ENCODE measurements around the gene HMSD.

Gene HMSD

DNA sequence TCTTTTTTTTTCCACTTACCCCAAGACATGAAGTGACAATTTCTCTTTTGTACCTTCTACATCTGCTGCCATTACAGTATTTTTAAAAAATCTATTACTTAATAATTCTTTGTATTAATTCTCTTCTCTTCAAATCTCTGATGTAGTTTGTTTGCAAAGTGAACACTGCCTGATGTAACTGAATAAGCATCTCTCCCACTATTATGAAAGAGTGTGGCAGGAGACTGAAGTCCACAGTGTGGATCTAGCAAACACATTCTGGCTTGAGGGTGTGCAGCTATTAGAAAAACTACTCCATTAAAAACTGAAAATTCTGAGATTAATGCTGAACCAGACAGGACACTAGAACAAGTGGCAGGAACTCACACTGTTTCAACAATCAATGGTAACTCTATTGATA lies 15.8 kb downstream of the HMSD start:
- Histone ChIP-seq H3K36me3 (ENCODE audit: insufficient read depth, low read length) (no peaks in the 10 kb centered on the region), H3K9me3 (ENCODE audit: low read length) (no peaks in the 10 kb centered on the region), H3K27me3 (ENCODE audit: insufficient read depth, low read length) (no peaks in the 10 kb centered on the region), H3K4me3 (ENCODE audit: low read depth, low read length, poor library complexity, severe bottlenecking) (no peak overlapping the region), H3K9me2 (ENCODE audit: low read depth, low read length) (no peaks in the 10 kb centered on the region), H3K4me2 (ENCODE audit: low read length) (no peak overlapping the region), H3F3A (ENCODE audit: insufficient read depth, low read length) (no peaks in the 10 kb centered on the region), H4K20me1 (ENCODE audit: insufficient read depth, low read length) (no peaks in the 10 kb centered on the region), H3K9ac (ENCODE audit: low read length) (no peak overlapping the region), H3K79me2 (ENCODE audit: insufficient read depth, low read length) (no peaks in the 10 kb centered on the region), H3K4me1 (ENCODE audit: insufficient read depth, low read length, severe bottlenecking) (no peaks in the 10 kb centered on the region), H3K27ac (ENCODE audit: low read depth, low read length, poor library complexity, severe bottlenecking) (no peak overlapping the region), H2AFZ (ENCODE audit: low read length) (no peak overlapping the region)
- TF ChIP-seq, protein P1, sequence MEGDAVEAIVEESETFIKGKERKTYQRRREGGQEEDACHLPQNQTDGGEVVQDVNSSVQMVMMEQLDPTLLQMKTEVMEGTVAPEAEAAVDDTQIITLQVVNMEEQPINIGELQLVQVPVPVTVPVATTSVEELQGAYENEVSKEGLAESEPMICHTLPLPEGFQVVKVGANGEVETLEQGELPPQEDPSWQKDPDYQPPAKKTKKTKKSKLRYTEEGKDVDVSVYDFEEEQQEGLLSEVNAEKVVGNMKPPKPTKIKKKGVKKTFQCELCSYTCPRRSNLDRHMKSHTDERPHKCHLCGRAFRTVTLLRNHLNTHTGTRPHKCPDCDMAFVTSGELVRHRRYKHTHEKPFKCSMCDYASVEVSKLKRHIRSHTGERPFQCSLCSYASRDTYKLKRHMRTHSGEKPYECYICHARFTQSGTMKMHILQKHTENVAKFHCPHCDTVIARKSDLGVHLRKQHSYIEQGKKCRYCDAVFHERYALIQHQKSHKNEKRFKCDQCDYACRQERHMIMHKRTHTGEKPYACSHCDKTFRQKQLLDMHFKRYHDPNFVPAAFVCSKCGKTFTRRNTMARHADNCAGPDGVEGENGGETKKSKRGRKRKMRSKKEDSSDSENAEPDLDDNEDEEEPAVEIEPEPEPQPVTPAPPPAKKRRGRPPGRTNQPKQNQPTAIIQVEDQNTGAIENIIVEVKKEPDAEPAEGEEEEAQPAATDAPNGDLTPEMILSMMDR (IDR thresholded peaks at IDR 0.05; ENCODE audit: low read length), result no peak
- no peak for TF ChIP-seq EZH2 (IDR thresholded peaks at IDR 0.05; ENCODE audit: borderline replicate concordance, low read length)

DNA sequence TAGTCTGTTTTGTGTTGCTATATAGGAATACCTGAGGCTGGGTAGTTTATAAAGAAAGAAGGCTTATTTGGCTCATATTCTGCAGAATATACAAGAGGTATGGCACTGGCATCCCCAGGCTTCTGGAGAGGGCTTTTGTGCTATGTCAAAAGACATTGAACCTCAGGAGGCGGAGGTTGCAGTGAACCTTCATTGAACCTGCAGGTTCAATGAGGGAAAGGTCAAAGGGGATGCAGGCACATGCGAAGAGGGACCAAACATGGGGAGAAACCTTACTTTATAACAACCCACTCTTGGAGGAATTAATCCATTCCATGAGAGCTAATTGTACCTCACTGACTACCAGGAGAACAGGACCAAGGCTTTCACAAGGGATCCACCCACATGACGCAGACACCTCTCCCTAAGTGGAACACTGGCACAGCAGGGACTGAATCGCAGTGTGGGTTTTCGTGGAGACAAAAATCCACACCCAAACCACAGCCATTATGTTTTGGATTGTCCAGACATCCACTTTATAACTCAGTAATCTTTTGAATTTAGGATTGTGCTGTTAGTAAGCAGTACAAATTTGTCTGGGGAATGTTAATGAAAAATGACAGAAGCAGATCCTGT lies 16.7 kb downstream of the HMSD start:
- Histone ChIP-seq H4K20me1 (ENCODE audit: insufficient read depth, low read length) (no peaks in the 10 kb centered on the region), H3K9me2 (ENCODE audit: low read depth, low read length) (no peaks in the 10 kb centered on the region), H3K27me3 (ENCODE audit: insufficient read depth, low read length) (0 out of 2 replicates have a peak, but pooled peaks cover 2% of the 10 kb centered on the region), H2AFZ (ENCODE audit: low read length) (no peak overlapping the region), H3K36me3 (ENCODE audit: insufficient read depth, low read length) (no peaks in the 10 kb centered on the region), H3K79me2 (ENCODE audit: insufficient read depth, low read length) (no peaks in the 10 kb centered on the region), H3K27ac (ENCODE audit: low read depth, low read length, poor library complexity, severe bottlenecking) (no peak overlapping the region), H3K4me3 (ENCODE audit: low read depth, low read length, poor library complexity, severe bottlenecking) (no peak overlapping the region), H3K9ac (ENCODE audit: low read length) (no peak overlapping the region), H3K4me2 (ENCODE audit: low read length) (no peak overlapping the region), H3K4me1 (ENCODE audit: insufficient read depth, low read length, severe bottlenecking) (no peaks in the 10 kb centered on the region), H3K9me3 (ENCODE audit: low read length) (no peaks in the 10 kb centered on the region), H3F3A (ENCODE audit: insufficient read depth, low read length) (no peaks in the 10 kb centered on the region)
- TF ChIP-seq, protein P1 (IDR thresholded peaks at IDR 0.05; ENCODE audit: low read length), result no peak
- TF ChIP-seq EZH2 (IDR thresholded peaks at IDR 0.05; ENCODE audit: borderline replicate concordance, low read length), result no peak

DNA sequence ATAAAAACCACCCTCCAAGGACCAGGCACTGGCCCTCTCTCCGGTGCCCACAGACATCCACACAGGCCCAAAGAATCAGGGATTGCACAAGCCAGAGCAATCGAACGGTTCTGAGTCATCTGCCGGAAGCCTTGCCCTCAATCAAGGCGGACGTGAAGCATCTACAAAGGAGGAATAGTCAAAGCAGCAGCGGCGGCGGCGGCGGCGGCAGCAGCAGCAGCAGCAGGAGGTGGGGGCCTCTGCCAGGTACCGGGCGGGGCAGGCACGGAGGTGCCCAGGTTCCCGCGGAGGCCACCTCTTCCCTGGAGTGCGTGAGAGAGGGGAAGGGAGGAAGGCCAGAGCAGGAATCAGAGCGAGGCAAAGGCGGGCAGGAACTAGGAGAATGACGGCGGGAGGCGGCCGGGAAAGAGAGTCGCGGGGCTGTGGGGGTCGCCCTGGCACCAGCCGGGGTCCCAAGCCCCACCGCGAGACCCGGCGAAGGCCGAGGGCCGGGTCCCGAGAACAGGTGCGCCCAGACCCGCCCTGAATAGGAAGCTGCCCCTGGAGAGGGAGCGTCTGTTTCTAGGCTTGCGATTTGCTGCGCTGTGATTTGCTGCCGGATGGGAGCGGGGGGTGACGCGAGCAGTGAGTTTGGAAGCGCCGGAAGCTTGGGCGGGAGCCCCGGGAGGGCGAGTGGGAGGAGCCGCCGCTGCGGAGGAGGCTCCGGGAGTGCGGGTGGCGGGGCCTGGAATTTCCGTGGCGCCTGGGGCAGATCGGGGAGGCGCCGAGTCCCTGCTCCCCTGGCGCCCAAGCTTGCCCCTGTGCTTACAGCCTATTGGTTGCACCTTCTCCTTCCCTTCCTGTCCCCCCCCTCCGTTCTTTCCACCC lies 21.1 kb downstream of the HMSD start, which contains the start of gene SERPINB8:
Gene SERPINB8, plus strand, starts transcription at position 140 of the 867 bp plus-strand sequence. CDS start 8,228 bp downstream, outside the sequence.
- Histone ChIP-seq H2AFZ (ENCODE audit: low read length) (no peak within 1 kb of the TSS; the same call in 1 of the 2 replicates), H3K36me3 (ENCODE audit: insufficient read depth, low read length) (no peaks in the 10 kb centered on the region), H4K20me1 (ENCODE audit: insufficient read depth, low read length) (no peaks in the 10 kb centered on the region), H3K4me2 (ENCODE audit: low read length) (peak within 1 kb of the TSS; percentile 65), H3K9me3 (ENCODE audit: low read length) (no peaks in the 10 kb centered on the region), H3K4me1 (ENCODE audit: insufficient read depth, low read length, severe bottlenecking) (no peaks in the 10 kb centered on the region), H3K27ac (ENCODE audit: low read depth, low read length, poor library complexity, severe bottlenecking) (no peak within 1 kb of the TSS), H3K4me3 (ENCODE audit: low read depth, low read length, poor library complexity, severe bottlenecking) (peak within 1 kb of the TSS; percentile 65), H3F3A (ENCODE audit: insufficient read depth, low read length) (no peaks in the 10 kb centered on the region), H3K79me2 (ENCODE audit: insufficient read depth, low read length) (no peaks in the 10 kb centered on the region), H3K9me2 (ENCODE audit: low read depth, low read length) (no peaks in the 10 kb centered on the region), H3K27me3 (ENCODE audit: insufficient read depth, low read length) (0 out of 2 replicates have a peak, but pooled peaks cover 3% of the 10 kb centered on the region), H3K9ac (ENCODE audit: low read length) (peak within 1 kb of the TSS; percentile 43; the same call in 1 of the 2 replicates)
- TF ChIP-seq EZH2 (IDR thresholded peaks at IDR 0.05; ENCODE audit: borderline replicate concordance, low read length), result no peak
- TF ChIP-seq, protein P1 (IDR thresholded peaks at IDR 0.05; ENCODE audit: low read length), result no peak
